Adrenal gland (tissue), 5 donors: ENCODE data around the gene ABCC2.

Experiments used
- POLR2A ChIP-seq, 2 donors: fragments of 450-650 bp; IDR thresholded peaks; one replicate each; pipeline ENCODE4 v1.6.1; 2017; ENCODE audit warnings: antibody characterized with exemption in 2 of 2, mild to moderate bottlenecking in 2 of 2, moderate library complexity in 1 of 2
- TF ChIP-seq, protein P1 (sequence below), 6 experiments: fragments of 450-650 bp in 4 of 6; fragments of 200-600 bp in 2 of 6; sonication (generic) in 1 of 6; IDR thresholded peaks; 1 replicate in 5 of 6; 2 replicates in 1 of 6; pipeline versions ENCODE4 v1.5.1 to v1.8.0; 2016 to 2021; ENCODE audit warnings: antibody characterized with exemption in 6 of 6, mild to moderate bottlenecking in 2 of 6, moderate library complexity in 1 of 6
- donor health status: DM: no; HTN: no; CAD: no.

DNA sequence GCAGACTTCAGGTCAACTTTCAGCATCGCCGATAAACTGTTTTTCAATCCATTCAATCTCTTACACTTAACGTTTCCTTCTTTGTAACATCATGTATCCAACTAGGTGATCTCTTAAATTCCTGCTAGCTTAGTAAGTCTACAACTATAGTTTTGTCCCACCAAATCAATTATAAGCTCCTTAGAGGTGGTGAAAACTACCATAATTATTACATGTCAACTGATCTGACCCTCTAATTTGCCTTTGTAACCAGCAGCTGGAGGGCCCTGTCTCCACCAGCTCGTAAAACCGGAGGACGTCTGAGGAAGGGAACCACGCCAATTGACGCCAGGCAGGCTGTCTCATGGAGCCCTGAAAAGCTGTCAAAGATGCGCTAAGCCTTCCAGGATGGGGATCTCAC, 113.4 kb downstream of the ABCC2 start:
- TF ChIP-seq, protein P1, sequence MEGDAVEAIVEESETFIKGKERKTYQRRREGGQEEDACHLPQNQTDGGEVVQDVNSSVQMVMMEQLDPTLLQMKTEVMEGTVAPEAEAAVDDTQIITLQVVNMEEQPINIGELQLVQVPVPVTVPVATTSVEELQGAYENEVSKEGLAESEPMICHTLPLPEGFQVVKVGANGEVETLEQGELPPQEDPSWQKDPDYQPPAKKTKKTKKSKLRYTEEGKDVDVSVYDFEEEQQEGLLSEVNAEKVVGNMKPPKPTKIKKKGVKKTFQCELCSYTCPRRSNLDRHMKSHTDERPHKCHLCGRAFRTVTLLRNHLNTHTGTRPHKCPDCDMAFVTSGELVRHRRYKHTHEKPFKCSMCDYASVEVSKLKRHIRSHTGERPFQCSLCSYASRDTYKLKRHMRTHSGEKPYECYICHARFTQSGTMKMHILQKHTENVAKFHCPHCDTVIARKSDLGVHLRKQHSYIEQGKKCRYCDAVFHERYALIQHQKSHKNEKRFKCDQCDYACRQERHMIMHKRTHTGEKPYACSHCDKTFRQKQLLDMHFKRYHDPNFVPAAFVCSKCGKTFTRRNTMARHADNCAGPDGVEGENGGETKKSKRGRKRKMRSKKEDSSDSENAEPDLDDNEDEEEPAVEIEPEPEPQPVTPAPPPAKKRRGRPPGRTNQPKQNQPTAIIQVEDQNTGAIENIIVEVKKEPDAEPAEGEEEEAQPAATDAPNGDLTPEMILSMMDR (IDR thresholded peaks at IDR 0.05) = no peak
- TF ChIP-seq POLR2A (IDR thresholded peaks at IDR 0.05) = no peak
